GM18951 (cell line): ENCODE results near the gene CREB3.

Experiments used
- POLR2A ChIP-seq: IDR thresholded peaks from 4 replicates; pipeline ENCODE4 v1.6.1; 2011; ENCODE audit warnings: mild to moderate bottlenecking; ENCODE audit not compliant: insufficient read length, insufficient read depth; ENCODE audit errors: extremely low read depth
- in situ Hi-C: fragments of 300-500 bp; cut with MboI; formaldehyde crosslinking; loops from one replicate; pipeline ENCODE4 v1.12.0; 2022; ENCODE audit warnings: low sequenced_read_pairs, mixed read lengths, inconsistent platforms; ENCODE audit not compliant: unreplicated experiment

Gene CREB3

DNA sequence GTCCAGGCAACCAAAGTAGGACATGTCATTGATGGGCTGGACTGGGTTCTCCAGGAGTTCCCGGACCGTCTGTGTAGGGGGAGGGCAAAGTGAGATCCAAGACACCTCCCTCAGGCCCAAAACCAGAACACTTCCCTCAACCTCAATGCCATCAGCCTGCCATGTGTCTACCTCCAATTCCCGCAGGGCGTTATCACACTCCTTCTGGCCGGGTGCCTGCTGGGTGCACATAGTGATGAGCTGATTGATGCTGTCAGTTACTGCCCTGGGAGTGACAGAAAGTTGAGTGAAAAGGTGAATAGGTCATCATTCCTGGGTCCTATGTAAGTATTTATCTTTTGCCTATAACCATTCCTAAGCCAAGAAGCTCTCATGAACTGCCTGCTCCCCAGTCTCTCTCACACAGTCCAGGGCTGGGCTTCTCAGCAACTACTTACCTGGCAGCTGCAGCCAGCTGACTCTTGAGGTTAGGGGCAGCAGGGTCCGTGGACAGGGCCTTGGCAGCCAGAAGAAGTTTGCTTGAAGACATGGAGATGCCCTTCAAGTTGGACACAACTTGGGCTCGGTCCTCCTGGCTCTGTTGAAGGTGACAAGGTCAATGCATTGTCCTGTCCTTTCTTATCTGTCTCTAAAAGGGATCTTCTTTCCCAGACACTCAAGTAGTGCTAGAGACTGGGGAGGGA lies 21.5 kb upstream of the CREB3 start:
- in situ Hi-C loops = no loop called here
- no peak for TF ChIP-seq POLR2A

DNA sequence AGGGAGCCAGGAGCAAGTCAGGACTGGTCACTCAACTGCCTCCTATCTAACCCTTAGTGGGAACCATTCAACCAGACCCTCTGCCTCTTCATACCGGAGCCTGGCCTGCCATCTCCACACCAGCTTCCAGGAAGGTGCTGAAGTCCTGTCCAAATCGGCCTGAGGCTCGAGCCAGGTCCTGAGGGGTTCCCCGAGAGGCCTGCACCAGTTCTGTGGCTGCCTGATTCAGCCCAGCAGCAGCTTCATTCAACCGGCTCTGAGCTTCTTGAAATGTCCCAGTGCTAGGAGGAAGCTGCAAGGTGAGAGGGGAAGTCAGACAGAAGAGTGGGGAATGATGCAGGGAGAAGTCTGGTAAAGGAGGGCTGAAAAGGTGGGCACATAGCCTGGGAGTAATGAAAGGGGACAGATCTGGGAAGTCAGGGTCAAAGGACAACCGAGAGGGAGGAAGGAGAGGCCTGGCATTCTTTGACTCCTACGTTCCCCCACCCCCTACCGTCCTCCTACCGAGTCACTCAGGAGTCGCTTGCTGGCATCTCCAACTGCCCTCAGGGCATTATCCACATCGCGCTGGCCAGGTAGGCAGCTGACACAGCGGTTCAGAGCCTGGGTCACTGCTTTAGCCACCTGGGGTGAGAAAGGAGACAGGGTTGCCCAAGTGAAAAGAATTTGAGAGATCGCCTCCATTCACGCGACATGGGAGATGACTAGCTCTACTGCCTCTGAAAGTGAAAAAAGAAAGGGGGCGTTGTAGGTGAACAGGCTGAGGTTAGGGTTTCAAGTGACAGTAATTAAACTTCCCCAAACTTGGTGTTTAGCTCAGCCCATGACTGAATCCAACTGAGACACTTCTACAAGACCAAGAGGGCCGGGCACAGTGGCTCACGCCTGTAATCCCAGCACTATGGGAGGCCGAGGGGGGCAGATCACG lies 20.7 kb upstream of the CREB3 start:
- no peak for TF ChIP-seq POLR2A
- in situ Hi-C loops = no loop called here

DNA sequence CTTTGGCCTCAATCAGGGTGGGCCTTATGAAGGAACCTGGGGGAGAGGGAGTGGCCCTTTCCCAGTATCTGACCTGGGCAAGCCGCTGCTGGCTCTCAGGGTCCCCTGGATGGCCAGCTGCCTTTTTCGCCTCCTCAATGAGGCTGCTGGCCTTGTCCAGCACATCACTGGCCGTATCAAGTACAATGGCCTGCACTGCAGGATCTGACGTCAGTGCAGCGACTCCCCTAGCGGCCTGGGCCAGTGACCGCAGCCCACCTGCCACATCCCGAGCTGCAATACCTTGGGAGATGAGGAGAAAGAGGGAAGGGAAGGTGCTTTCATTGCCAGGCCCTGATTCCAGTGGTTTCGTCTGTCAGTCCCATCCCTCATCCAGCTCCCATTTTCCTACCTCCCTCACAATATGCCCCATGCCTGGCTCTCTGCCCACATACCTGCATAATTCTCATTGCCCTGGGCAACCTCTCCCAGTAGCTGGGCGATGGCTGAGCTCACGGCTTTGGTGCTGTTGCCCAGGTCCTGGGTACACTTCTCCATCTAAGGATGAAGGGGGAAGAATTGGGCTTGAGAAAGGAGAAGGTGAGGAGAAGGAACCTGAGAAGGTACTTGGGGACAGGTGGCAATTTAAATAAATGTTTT lies 19.6 kb upstream of the CREB3 start:
- no peak for TF ChIP-seq POLR2A
- in situ Hi-C loops = no loop called here

DNA sequence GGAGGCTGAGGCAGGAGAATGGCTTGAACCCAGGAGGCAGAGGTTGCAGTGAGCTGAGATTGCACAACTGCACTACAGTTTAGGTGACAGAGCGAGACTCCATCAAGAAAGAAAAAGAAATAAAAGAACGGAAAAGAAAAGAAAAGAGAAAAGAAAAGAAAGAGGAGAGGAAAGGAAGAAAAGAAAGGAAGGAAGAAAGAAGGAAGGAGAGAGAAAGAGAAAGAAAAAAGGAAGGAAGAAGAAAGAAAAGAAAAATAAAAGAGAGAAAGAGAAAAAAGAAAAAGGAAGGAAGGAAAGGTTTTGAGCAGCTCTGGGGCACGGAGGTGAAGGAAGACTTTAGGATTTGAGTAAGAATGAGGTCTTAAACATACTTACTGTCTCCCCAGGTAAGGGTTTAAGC lies 18.9 kb upstream of the CREB3 start:
- in situ Hi-C loops = no loop called here
- no peak for TF ChIP-seq POLR2A

DNA sequence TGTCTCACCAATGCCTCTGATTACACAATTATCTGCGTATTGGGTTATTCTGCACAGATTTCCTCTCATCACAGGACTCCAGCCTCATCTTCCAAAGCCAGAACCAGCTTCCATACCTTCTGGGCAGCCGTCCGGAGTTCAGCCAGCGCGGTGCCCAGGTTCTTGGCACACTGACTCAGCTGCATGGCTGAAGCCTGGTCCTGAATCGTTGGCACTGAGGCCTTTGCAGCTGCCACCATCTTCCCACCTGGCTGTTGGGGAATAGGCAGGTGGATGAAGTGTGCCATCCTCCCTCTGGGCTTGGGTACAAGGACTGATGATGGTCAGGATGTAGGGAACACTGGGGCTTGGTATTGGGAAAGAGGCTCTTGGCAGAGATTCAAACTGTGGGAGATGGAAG lies 18.3 kb upstream of the CREB3 start:
- in situ Hi-C loops = no loop called here
- TF ChIP-seq POLR2A = no peak

DNA sequence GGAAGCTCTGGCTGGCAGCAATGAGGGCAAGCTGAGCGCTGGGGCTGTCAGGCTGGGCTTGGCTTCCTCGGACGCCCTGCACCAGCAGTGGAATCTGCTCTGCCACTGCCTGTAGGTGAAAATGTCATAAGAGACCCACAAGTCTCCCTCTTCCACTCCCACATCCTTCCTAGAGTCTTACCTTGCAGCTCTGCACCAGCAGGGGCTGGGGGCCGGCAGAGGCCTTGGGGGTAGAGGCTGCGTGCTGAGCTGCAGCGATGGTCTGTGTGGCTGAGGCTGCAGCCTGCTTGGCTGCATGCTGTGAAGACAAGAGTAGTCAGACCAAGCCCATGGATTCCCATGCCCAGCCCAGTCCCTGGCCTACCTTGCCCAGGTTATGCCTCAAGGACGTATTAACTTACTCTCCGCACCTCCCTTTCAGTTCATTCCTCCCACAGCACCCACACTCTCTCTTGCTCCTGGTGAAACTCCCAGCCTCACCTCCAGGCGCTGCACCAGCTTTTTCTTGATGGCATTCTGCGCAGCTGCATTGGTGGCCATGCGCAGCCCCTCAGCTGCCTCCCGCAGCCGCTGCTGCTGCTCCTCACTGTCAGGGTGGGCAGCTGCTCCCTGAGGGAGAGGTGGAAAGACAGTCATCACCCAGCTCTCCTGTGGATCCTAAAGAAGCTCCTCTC lies 17.8 kb upstream of the CREB3 start:
- TF ChIP-seq POLR2A = no peak
- in situ Hi-C loops = no loop called here

DNA sequence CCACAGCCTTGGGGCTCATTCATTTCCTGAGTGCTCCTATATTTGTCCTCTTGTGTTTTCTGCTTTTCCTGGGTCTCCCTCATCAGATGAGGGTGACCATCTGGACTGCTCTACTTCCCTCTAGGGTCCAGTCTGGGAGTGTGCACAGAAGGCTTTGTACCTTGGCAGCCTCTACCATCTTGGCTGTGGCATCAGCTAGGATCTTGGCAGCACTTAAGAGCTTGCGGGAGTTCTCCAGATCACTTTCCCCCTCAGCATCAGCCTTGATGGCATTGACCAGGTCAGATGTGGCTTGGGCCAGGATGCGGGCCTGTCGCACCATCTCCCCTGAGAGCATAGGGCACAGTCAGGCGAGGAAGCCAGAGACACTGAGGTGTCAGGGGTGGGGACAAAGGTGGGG lies 16.2 kb upstream of the CREB3 start:
- in situ Hi-C loops = no loop called here

DNA sequence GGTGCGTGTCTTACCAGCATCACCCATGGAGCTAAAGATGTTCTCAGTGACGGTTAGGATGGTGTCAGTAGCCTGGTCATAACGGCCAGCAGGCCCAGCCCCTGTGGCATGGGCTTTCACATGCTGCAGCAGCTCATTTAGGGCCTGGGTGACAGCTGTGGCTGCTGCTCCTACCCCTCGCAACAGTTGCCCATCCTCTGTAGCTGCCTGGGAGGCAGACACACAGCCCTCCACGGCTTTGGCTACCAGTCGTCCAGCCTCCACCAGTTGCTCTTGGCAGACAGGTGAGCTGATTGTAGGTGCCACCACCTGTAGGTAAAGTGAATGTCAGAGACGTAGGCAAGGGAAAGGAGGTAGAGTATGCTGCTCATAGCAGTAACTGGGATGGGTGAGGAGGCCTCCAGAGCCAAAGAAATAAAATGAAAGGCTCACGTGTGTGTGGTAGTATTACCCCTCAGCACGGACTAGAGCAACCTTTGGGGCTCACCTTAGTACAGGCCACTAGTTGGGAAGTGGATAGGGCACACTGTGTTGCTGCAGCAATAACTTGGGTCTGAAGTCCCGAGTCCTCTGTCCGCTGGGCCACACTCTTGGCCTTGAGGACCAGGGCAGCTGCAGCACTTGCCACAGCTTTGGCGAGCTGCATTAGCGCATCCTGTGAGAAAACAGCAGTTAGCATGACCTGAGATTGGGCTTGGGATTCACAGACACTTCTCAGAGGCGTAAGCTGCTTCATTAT lies 15.2 kb upstream of the CREB3 start:
- in situ Hi-C loops = no loop called here
- TF ChIP-seq POLR2A = no peak

More for the DNA sequence above, 16.2 kb upstream of the CREB3 start:
- no peak for TF ChIP-seq POLR2A

DNA sequence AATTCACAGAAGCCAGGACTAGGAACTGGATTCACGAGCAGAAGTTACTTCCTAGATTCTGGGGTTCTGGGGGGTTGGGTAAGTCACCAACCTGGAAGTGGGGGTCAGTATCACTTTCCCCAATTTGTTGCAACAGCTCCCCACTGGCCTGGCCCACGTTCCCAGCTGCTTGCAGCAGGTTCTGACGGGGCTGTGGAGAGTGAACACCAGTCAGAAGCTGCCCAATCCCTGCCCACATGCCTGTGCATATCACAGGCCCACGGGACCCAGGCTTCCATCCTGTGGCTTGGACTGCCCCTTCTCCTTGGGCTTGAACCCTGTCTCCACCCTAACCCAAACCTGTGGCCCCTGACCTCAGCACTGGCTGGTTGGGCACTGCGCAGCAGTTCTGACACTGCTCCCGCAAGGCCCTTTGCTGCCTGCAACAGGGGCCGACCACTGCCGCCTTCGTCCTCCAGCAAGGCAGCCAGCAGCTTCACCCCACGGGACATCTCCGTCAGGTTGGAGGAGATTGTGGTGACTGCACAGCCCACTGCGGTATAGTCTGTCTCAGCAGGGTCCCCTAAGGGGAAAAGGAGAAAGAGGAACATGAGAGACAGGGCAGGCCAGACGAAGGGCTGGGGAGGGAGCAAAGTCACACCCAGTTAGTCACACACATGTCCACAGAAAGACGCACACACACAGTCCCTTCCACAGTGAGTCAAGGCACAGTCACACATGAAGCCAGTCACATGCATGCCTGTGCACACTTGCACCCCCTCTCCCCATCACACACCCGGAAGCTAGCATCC lies 13.6 kb upstream of the CREB3 start:
- in situ Hi-C loops = no loop called here
- TF ChIP-seq POLR2A = no peak

DNA sequence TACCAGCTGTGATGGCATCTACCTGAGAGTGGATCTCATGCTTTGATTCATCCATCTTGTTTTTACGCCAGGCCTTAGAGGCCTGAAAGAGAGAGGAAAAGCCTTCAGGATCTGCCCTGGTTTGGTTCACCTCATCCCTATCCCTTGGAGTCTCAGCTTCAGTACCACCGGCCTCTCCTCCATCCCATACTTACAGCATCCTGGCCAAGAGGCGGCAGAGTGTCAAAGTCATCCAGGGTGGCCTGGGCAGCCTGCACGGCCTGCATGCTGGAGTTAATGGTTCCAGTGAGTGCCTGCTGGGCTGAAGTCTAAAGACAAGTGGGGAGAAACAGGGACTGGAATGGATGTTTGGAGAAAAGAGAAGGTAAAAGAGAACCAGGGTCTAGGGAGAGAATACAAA lies 12.9 kb upstream of the CREB3 start:
- in situ Hi-C loops = no loop called here
- no peak for TF ChIP-seq POLR2A

DNA sequence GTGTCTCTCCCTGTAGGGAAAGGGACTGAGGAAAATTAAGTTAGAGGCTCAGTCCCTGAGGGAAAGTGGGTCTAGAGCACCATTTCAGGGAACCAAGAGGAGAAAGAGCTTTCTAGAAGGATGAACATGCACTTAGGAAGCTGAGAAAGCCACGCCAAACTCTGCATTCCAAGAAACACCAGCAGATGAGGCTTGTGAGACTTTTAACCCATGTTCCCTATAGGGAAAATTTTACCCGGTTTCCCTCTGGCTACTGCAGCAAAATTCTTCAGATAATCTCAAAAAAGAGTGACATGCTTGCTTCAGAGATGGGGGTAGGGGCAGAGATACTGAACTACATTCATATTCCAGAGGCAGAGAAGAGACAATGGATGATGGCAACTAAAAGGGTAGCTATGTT lies 9.0 kb upstream of the CREB3 start:
- TF ChIP-seq POLR2A = no peak
- in situ Hi-C loops = no loop called here

DNA sequence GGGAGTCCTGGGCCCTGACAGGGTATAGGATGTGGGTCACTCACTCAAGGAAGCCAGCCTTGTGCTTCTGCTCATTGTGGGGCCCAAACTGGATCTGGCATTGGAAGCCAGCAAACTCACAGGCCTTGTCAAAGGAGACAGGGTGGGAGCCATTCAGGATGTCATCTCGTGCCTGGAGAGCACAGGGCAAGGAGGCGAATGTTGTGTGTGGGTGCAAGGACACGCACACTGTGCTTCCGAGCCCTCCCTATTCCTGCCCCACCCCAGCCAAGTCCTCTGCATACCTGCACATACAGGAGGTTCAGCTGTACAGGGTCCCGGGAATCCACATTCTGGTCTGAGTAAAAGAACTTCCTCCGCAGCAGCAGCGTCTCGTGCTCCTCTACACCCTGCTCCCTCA lies 8.6 kb upstream of the CREB3 start:
- in situ Hi-C loops = no loop called here
- TF ChIP-seq POLR2A = no peak
